ENCODE measurements around the gene SWAP70. TPM values are rescaled to one million over a fixed set of nuclear protein-coding genes. Genes with fewer than 3 reads are reported as not detected.

The SWAP70 gene
- total and polyA plus RNA-seq, 2 of the 13 experiments (the other 11 are each of a cell fraction or from before 2014, with no cell fraction given): 4.6 to 8.7 TPM

GRCh38 chr11:9758637-9759518, 95.0 kb downstream of the SWAP70 start (continued):
- TF ChIP-seq ZNF276 (CRISPR knock-in tag; IDR thresholded peaks at IDR 0.05; ENCODE audit: low read depth): 0 out of 2 replicates have a peak, but pooled peaks have one; percentile 52
- no peak for TF ChIP-seq ZSCAN20 (CRISPR knock-in tag; IDR thresholded peaks at IDR 0.05; ENCODE audit: borderline replicate concordance)
- peak; percentile 95 for TF ChIP-seq THRA (CRISPR knock-in tag; IDR thresholded peaks at IDR 0.05; ENCODE audit: borderline replicate concordance)
- TF ChIP-seq ZFYVE20 (CRISPR knock-in tag; IDR thresholded peaks at IDR 0.05; ENCODE audit: borderline replicate concordance, low read depth): no peak
- TF ChIP-seq ZNF121 (CRISPR knock-in tag; IDR thresholded peaks at IDR 0.05): 0 out of 2 replicates have a peak, but pooled peaks have one; percentile 11
- no peak for TF ChIP-seq MATR3 (CRISPR knock-in tag; IDR thresholded peaks at IDR 0.05)
- no peak; the same call in 1 of the 2 replicates for TF ChIP-seq ZGPAT (CRISPR knock-in tag; IDR thresholded peaks at IDR 0.05)
- no peak for TF ChIP-seq GABPA (IDR thresholded peaks at IDR 0.05; ENCODE audit: low read depth, low read length)
- TF ChIP-seq GABPA (CRISPR knock-in tag; IDR thresholded peaks at IDR 0.05; ENCODE audit: low read depth): peak; percentile 14; the same call in 1 of the 2 replicates
- no peak for TF ChIP-seq ZNF513 (CRISPR knock-in tag; conservative IDR thresholded peaks at IDR 0.05)
- no peak for TF ChIP-seq RFXANK (CRISPR knock-in tag; IDR thresholded peaks at IDR 0.05)
- no peak for TF ChIP-seq DNMT3B (CRISPR knock-in tag; conservative IDR thresholded peaks at IDR 0.05)
- no peak for TF ChIP-seq ZNF678 (CRISPR knock-in tag; IDR thresholded peaks at IDR 0.05)
- no peak for TF ChIP-seq CBFB (CRISPR knock-in tag; IDR thresholded peaks at IDR 0.05)
- no peak for TF ChIP-seq ETS1 (CRISPR knock-in tag; IDR thresholded peaks at IDR 0.05)
- 0 out of 2 replicates have a peak, but pooled peaks have one; percentile 34 for TF ChIP-seq SMAD1 (CRISPR knock-in tag; IDR thresholded peaks at IDR 0.05; ENCODE audit: borderline replicate concordance, low read depth)
- TF ChIP-seq PHF8 (CRISPR knock-in tag; IDR thresholded peaks at IDR 0.05): peak; percentile 94
- no peak for TF ChIP-seq EHMT2 (IDR thresholded peaks at IDR 0.05; ENCODE audit: borderline replicate concordance, low read depth, low read length)
- no peak; the same call in 1 of the 2 replicates for TF ChIP-seq ZNF598 (CRISPR knock-in tag; IDR thresholded peaks at IDR 0.05; ENCODE audit: borderline replicate concordance)
